HL-60/S4 treated with phorbol 12-myristate 13-acetate at 8.2 ng/mL for 4 days and 3 days (cell line): ENCODE measurements around the gene GATB.

Source experiments
- in situ Hi-C: fragments of 300-500 bp; cut with MboI; formaldehyde crosslinking; loops from 2 replicates; pipeline ENCODE4 v1.15.0; 2022; ENCODE audit warnings: low sequenced_read_pairs

Gene GATB

GRCh38 chr4:151676301-151676700 lies 84.5 kb downstream of the GATB start:
- in situ Hi-C loops = no loop called here

- in situ Hi-C loops = no loop called here
Observed at GRCh38 chr4:151675411-151675971, 85.3 kb downstream of the GATB start.

DNA sequence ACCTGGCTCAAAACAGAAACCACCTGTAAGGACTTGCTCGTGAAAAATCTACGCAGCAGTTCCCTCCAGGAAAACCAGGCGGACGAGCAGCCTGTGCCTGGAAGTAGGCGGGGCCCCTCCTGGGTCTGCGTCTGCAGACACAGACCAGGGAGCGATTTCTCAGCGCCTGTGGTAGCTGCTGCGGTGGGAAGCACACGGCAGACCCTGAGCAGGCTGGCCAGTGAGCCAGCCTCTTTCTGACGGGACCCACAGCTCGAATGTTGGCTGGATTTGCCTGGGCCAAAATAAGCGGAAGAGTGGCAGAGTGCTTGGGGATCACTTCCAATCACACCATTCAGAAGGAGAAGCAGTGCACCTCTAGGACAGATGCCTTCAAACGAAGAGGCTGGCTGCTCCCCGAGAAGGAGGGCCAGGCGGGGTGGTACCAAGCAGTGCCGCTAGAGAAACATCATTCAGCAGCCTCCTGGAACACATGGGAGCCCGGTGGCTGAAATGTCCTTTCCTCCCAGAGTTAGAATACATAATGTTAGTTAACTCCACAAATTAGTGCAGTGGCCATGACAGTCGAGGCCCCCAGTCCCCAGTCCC lies 85.9 kb downstream of the GATB start:
- in situ Hi-C loops = no loop called here

- in situ Hi-C loops = no loop called here
Observed at GRCh38 chr4:151673908-151674520, 86.8 kb downstream of the GATB start.

GRCh38 chr4:151672996-151673395 lies 87.8 kb downstream of the GATB start:
- in situ Hi-C loops = no loop called here

GRCh38 chr4:151671541-151672059 lies 89.2 kb downstream of the GATB start:
- in situ Hi-C loops = no loop called here

DNA sequence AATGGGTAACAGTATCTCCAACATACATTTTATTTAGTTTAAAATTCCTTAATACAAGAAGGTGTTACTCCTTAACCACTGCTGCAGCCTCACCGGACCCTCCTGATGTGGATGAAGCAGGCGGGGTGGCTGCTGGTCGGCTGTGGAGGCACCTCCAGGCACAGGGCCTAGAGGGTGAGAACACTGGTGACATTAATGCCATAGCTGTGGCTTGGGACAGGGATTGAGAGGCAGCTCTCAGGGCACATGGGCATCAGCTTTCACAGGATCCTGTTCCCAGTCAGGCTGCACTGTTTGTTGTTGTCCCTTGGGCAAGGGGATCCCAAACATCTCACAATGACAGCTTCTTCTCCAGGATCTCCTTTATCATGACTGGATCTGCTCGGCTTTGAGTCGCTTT lies 90.0 kb downstream of the GATB start:
- in situ Hi-C loops = no loop called here

GRCh38 chr4:151669990-151670389 lies 90.8 kb downstream of the GATB start:
- in situ Hi-C loops = no loop called here

- in situ Hi-C loops = no loop called here
Observed at GRCh38 chr4:151668689-151669402, 92.0 kb downstream of the GATB start.

- in situ Hi-C loops = no loop called here
Observed at GRCh38 chr4:151667666-151668065, 93.1 kb downstream of the GATB start.

DNA sequence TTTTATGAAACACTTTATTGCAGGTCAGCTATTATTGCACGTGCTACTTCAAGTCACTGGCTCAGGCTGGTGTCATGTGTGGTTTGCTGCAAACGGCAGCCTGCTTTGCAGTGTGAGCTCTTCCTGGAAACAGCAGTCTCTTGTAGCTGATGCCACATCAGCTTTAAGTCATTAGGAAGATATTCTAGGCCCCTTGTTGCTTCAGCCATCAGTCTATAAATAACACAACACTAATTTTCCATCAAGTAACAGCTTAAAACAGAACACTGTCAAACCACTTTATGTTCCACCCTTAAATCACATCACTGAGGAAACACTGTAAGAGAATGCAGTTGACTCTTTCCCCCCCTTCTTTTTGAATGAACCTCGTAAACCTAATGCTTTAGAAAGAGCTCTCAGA lies 93.8 kb downstream of the GATB start:
- in situ Hi-C loops = no loop called here

- in situ Hi-C loops = no loop called here
Observed at GRCh38 chr4:151666501-151666900, 94.3 kb downstream of the GATB start.

DNA sequence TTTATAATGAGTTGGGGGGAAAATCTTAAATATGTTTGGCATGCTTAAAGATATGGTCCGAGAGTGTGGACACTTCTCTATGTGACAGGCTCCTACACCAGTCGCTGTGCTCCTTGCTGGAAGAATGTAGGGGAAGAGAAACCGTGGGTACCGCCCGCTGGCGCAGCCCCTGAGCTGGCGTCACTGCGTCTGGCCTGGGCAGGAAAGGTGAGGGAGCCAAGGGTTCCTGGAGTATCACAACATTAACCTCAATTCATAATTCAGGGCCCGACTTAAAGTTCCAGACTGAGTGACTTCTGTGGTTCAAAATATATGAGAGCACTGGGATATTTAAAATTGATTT lies 95.1 kb downstream of the GATB start:
- in situ Hi-C loops = no loop called here

GRCh38 chr4:151665022-151665784 lies 95.6 kb downstream of the GATB start:
- in situ Hi-C loops = no loop called here

DNA sequence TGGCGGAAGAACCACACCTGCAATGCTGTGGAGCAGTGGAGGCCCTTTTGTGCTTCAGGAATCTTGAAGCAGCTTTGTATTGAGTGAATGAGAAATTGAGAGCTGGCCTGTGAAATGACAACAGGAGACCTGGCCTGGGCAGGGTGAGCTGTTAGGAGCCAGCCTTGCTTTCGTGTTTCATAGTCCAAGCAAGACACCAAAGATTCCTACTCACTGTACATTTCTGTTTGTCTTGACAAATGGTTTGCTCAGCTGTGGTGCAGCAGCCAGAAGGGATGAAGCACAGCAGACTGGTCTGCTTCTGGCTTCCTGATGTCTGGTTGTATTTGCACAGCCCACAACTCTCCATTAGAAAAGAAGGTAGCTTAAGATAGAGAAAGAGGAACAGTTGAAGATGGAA lies 96.5 kb downstream of the GATB start:
- in situ Hi-C loops = no loop called here

DNA sequence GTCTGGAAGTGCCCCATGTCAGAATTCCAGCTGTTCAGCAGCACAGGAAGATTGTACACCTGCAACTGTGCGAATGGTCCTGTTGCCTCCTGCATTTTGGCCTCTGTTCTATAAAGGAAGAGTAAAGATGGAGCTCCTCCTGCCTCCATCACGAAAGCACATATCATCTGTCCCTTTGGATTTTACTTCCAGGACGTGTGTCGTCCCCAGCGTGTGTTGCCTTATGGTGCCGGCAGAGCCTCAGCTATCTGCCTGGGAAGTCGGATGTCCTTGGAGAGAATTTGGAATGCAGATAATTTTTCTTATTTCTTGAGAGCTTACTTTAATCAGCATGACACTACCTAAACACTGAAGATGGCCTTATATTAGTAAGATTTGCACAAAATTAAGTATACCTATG lies 97.7 kb downstream of the GATB start:
- in situ Hi-C loops = no loop called here

- in situ Hi-C loops = no loop called here
Observed at GRCh38 chr4:151661873-151662272, 98.9 kb downstream of the GATB start.

- in situ Hi-C loops = no loop called here
Observed at GRCh38 chr4:151660676-151661075, 100.1 kb downstream of the GATB start.

DNA sequence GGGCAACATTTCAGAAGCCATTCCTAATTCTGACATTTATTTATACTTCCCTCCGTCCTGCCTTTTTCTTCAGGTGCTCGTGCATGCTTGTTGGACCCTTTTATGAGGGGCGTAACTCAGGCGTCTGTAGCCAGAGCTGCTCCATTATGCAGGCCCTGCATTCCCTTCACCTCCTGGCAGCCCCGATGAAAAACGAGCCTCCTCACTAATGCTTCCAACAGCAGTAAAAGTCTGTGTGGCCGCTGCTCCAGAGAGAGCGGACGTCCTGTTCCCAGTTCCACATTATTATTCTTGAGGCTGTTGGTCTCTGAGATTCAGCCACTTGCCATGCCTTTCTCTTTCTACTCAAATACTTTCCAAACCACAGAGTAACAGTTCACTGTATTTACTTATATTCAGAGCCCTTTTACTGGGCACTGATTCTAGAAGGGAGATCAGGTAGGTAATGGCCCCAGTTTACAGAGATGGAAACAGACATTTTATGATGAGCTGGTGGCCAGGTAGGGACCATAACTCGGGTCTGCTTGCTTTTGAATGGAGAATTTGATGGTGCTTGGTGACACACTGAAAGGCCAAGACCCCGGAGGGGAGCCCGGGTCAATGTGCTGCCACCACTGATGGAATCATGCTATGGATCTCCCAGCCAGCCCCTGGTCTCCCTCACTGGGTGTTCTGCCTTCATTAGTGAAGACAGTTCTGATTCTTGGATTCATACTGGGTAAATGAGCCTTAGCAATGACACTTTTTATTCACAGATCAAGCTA lies 101.0 kb downstream of the GATB start:
- in situ Hi-C loops = no loop called here

GRCh38 chr4:151658959-151659600 lies 101.7 kb downstream of the GATB start:
- in situ Hi-C loops = no loop called here
